Activated T-helper 9 cell treated with anti-CD3 and anti-CD28 coated beads, Interleukin-2, amount 50 U/mL, for 16 hours (primary cell): ENCODE results near the gene TULP4.
"Not testable (repeated sequence)": the region's sequence is repeated elsewhere in the genome, so short reads cannot be mapped to it uniquely, and the experiment has no call there.

Experiments used
- DNase-seq: peaks from one replicate; pipeline ENCODE4 v3.0.0-alpha.2; 2020; ENCODE audit warnings: low read depth

TULP4 gene

DNA sequence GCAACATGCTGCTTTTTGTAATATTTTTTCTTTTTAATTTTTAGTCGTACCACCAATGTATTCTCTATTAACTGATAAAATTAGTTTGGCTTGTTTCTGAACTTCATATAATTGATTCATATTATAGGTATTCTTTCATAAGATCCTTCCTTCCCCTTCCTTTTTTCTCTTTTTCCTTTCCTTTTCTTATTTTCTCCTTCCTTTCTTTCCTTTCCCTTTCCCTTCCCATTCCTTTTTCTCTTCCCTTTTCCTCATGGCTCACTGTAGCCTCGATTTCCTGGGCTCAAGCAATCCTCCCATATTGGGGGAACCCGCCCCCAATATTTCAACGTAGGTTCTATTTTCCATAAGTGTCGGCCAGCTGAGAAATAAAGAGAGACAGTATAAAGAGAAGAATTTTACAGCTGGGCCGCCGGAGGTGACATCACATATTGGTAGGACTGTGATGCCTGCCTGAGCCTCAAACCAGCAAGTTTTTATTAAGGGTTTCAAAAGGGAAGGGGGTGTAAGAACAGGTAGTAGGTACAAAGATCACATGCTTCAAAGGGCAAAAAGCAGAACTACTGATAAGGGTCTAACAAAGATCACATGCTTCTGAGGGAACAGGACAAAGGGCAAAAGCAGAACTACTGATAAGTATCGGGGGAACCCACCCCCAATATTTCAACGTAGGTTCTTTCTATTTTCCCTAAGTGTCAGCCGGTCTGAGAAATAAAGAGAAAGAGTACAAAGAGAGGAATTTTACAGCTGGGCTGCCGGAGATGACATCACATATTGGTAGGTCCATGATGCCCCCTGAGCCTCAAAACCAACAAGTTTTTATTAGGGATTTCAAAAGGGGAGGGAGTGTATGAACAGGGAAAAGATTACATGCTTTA, 16.1 kb upstream of the TULP4 start:
- not testable (repeated sequence) for DNase-seq

DNA sequence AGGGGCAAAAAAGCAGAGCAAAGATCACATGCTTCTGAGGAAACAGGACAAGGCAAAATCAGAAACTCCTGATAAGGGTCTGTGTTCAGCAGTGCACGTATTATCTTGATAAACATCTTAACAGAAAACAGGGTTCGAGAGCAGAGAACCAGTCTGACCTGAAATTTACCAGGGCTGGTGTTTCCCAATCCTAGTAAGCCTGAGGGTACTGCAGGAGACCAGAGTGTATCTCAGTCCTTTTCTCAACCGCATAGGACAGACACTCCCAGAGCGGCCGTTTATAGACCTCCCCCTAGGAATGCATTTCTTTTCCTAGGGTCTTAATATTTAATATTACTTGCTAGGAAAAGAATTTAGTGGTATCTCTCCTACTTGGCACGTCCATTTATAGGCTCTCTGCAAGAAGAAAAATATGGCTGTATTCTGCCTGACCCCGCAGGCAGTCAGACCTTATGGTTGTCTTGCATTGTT, 15.4 kb upstream of the TULP4 start:
- DNase-seq = not testable (repeated sequence)

- not testable (repeated sequence) for DNase-seq
Measured at GRCh38 chr6:158297657-158298056, 14.6 kb upstream of the TULP4 start.

GRCh38 chr6:158300306-158301143, 11.7 kb upstream of the TULP4 start:
- not testable (repeated sequence) for DNase-seq

GRCh38 chr6:158301561-158301960, 10.7 kb upstream of the TULP4 start:
- DNase-seq = not testable (repeated sequence)

GRCh38 chr6:158302195-158302796, 10.0 kb upstream of the TULP4 start:
- not testable (repeated sequence) for DNase-seq

DNA sequence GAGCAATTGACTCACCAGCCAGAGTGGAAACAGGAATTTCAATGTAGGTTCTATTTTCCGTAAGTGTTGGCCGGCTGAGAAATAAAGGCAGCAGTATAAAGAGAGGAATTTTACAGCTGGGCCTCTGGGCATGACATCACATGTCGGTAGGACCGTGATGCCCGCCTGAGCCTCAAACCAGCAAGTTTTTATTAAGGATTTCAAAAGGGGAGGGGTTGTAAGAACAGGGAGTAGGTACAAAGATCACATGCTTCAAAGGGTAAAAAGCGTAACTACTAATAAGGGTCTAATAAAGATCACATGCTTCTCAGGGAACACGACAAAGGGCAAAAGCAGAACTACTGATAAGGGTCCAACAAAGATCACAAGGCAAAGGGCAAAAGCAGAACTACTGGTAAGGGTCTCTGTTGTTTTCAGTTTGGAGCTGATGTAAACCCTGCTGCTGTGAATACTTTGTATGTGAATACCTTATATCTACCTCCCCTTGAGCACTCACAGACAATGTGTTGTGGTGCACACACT, 9.0 kb upstream of the TULP4 start:
- DNase-seq = no peak

DNA sequence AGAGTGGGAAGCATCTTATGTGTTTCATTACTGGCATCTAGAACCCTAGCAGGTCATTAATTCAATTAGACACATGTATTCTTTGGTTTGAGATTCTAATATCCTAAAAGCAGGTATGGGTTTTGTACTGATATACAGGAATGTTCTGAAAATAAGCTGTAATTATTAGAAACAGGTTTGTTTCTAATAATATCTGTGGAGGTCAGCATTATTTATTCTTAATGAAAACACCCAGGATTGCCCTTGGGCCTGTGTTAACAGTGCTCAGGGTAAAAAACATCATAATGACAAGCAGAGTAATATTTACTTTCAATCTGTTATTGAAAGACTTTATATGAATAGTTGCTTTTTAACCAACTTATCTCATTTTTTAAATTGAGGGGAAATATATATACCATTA, 8.0 kb upstream of the TULP4 start:
- no peak for DNase-seq

- no peak for DNase-seq
Measured at GRCh38 chr6:158309814-158310213, 2.5 kb upstream of the TULP4 start.

DNA sequence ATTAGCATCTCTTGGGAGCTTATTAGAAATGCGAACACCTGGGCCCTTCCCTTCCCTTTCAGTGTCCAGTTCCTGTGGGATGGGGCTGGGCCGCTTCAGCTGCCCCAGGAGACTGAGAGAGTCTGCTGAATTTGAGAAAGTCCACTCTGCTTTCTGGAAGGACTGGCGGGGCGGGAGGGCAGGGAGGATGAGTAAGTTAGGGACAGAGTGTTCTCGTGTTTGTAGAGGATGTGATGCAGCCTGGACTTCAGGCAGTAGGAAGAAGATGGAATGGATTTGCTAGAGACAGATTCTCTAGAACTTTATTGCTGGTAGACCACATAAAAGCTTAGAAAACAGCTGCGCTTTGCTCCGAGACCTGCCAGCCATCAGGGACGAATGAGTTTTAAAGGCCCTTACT, 1.1 kb upstream of the TULP4 start:
- DNase-seq = no peak

DNA sequence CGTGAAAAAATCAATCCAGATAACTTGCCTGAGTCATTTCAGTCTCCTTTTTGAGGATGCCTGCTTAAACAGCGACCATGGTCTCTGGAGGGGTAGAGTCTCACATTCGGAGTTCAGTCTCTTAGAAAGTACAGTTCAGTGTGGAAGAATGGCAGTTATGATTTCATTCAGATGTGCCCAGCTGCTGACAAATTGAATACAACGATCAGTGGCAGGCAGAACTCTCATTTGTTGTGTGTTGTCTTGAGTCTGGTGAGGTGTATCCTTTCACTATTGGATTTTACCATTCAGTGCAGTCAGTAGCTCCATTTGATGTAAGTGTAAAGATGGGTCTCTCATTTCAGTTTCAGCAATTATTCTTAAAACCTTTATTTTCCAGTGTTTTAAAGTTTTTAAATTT, 639 bp upstream of the TULP4 start:
- no peak for DNase-seq

- DNase-seq = no peak
Measured at GRCh38 chr6:158312672-158313397, 570 bp downstream of the TULP4 start.

DNA sequence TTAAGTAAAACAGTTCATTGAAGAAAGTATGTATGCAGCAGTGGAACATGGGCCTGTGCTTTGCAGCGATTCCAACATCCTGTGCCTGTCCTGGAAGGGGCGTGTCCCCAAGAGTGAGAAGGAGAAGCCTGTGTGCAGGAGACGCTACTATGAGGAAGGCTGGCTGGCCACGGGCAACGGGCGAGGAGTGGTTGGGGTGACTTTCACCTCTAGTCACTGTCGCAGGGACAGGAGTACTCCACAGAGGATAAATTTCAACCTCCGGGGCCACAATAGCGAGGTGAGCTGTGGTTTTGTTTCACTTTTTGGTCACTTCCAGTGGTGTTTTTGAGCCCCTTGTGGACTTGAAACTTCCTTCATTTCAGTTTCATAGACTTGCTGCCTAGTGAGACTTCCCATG, 1.7 kb downstream of the TULP4 start:
- DNase-seq = no peak

GRCh38 chr6:158314737-158315136, 2.5 kb downstream of the TULP4 start:
- DNase-seq = no peak

GRCh38 chr6:158316022-158316421, 3.8 kb downstream of the TULP4 start:
- no peak for DNase-seq

DNA sequence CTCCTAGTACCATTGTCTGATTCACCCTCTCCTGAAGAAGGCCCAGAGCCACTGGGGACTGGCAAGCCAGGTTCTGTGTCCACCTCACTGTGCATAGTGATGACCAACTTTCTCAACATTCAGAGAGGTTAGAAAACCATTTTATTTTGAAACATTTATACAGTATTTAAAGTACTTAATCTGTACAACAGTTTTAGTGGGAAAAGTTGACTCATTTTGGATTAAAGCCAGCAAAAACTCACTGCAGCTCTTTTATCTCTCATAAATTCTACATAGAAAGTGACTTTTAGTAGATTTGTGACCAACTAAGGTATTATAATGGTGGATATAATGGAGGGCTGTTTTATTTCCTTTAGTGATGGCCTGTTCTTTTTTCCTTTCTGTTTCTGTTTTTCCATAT, 9.7 kb downstream of the TULP4 start:
- DNase-seq = no peak

GRCh38 chr6:158322400-158322723, 10.1 kb downstream of the TULP4 start:
- no peak for DNase-seq

DNA sequence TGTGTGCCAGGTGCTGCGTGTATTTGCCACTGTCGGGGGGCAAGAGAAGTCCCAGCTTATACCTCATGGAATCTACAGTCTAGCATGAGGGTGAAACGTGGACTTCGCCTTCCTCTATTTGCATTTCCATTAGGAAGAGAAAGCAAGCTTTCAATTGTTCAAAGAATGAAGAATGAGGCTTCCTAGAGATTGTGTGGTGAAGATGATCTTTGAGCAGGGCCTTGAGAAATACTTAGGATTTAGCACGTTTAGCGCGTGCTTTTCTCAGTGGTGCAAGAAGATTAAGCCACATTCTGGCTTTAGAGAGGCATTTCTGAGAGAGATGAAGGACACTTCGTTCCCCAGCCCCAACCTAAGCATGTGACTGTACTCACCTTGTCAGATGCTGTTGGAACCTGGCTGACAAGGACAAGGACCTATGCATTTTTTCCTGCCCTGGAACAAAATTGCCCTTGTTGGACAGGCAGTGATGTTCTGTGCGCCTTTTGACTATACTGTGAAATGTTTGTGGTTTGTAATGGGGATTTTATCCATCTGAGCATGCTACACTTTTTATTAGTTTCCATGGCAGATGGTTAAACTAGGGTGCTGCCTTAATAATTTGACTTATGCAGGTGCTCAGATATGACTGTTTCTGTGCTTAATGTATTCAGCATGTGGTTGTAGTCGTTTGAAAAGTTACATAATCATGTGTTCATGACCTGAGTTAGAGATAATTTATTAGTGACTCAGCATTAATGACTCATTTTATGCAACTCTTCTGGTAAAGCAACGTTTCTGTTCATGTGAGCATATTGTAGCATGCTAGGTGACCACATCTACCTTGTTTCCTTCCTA, 10.7 kb downstream of the TULP4 start:
- DNase-seq = no peak

- no peak for DNase-seq
Measured at GRCh38 chr6:158323561-158323958, 11.3 kb downstream of the TULP4 start.

- DNase-seq = no peak
Measured at GRCh38 chr6:158324136-158324535, 11.9 kb downstream of the TULP4 start.

DNA sequence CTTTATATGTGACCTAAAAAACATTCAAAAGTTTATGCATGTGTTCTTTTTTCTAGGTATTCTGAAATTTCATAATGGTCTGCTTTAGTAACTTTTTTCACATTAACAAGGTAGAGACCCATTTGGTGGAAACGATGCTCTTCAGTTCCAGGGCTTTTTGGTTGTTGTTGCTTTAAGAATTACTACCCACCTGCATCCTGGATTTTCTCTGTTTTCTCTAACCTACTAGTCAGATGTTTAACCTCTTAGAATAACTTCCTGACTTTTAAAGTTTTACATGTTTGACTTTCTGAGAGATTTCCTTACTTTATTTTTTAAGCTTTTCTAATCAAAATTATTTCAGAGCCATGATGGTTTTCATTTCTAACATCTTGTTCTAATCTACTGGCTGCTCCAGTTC, 14.9 kb downstream of the TULP4 start:
- no peak for DNase-seq
